ENCODE results near the gene TNS3. TPM values are rescaled to one million over a fixed set of nuclear protein-coding genes. Genes with fewer than 3 reads are reported as not detected.
"Not testable (repeated sequence)": the region's sequence is repeated elsewhere in the genome, so short reads cannot be mapped to it uniquely, and the experiment has no call there.

TNS3 gene
- total and polyA plus RNA-seq, 7 donors, result 17.4 to 43.8 (median 28.8) TPM

GRCh38 chr7:47586925-47587324 lies 5.0 kb upstream of the TNS3 start:
- no peak for TF ChIP-seq CTCF (IDR thresholded peaks at IDR 0.05)
- no peak for TF ChIP-seq POLR2A (IDR thresholded peaks at IDR 0.05)
- TF ChIP-seq POLR2AphosphoS5 (IDR thresholded peaks at IDR 0.05), result no peak
- no peak for TF ChIP-seq EP300 (IDR thresholded peaks at IDR 0.05)
- no peaks in the 10 kb centered on the region for H3K9me3 ChIP-seq
- H3K4me1 ChIP-seq, result peaks cover 0 to 26% (median 14%) of the 10 kb centered on the region in 4 donors
- no peaks in the 10 kb centered on the region for H3K36me3 ChIP-seq
- no peak overlapping the region for H3K4me3 ChIP-seq
- intact Hi-C loops (cut with DNase I), result no loop called here
- no peaks in the 10 kb centered on the region for H3K27me3 ChIP-seq
- 57 to 70% methylated on average over 3 of the region's 3 CpGs for WGBS, 2 donors
- DNase-seq, result no peak
- no peak overlapping the region for H3K27ac ChIP-seq

DNA sequence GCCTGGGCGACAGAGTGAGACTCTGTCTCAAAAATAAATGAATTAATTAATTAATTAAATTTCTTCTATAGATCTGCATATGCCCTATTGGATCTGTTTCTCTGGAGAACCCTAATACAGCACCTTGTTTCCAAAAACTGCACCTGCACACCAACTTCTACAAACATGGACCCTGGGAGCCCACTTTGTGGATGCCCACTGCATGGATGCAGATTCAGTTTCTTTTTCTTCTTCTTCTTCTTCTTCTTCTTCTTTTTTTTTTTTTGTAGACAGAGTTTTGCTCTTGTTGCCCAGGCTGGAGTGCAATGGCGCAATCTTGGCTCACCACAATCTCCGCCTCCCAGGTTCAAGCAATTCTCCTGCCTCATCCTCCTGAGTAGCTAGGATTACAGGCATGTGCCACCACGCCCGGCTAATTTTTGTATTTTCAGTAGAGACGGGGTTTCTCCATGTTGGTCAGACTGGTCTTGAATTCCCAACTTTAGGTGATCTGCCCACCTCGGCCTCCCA lies 4.3 kb upstream of the TNS3 start:
- H3K27ac ChIP-seq; DNase-seq; intact Hi-C loops (cut with DNase I); H3K36me3 ChIP-seq; H3K27me3 ChIP-seq; H3K4me3 ChIP-seq; H3K9me3 ChIP-seq: not testable (repeated sequence)
- H3K4me1 ChIP-seq, result peaks cover 0 to 19% (median 9%) of the 10 kb centered on the region in 4 donors
- WGBS, 2 donors, result 91 to 94% methylated on average over 7 of the region's 7 CpGs

DNA sequence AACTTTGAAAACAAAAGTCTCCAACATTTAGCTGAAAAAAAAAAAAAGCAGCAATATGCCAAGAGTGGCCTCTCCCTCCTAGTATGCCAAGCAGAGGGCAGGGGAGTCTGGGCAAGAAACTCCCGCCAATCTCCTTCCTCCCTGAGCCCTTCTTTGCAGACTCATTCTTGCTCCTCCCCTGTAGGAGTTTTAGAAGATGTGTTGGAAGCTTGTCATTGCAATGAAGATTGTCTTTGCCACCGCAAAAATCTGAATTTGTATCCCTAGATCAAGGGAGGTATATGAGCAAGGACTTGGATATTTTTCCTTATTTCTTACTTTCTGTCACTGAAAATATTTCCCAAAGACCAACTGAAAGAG lies 2.6 kb upstream of the TNS3 start:
- no peaks in the 10 kb centered on the region for H3K27me3 ChIP-seq
- intact Hi-C loops (cut with DNase I), result loop anchor here (5.0 kb wide), 2 partner anchors 87 to 132 kb away; no protein-coding TSS in a partner anchor
- peaks cover 0 to 30% (median 20%) of the 10 kb centered on the region in 4 donors for H3K4me1 ChIP-seq
- WGBS, 2 donors, result 80 to 88% methylated on average over 2 of the region's 2 CpGs
- H3K9me3 ChIP-seq, result no peaks in the 10 kb centered on the region
- TF ChIP-seq CTCF (IDR thresholded peaks at IDR 0.05), result no peak
- TF ChIP-seq EP300 (IDR thresholded peaks at IDR 0.05), result no peak
- no peak for TF ChIP-seq POLR2A (IDR thresholded peaks at IDR 0.05)
- no peak for TF ChIP-seq POLR2AphosphoS5 (IDR thresholded peaks at IDR 0.05)
- DNase-seq, result no peak
- no peaks in the 10 kb centered on the region for H3K36me3 ChIP-seq
- H3K4me3 ChIP-seq, result no peak overlapping the region
- no peak overlapping the region for H3K27ac ChIP-seq

- H3K36me3 ChIP-seq, result no peaks in the 10 kb centered on the region
- H3K4me1 ChIP-seq, result peaks cover 0 to 35% (median 26%) of the 10 kb centered on the region in 4 donors
- no peak overlapping the region for H3K27ac ChIP-seq
- DNase-seq, result no peak
- TF ChIP-seq EP300 (IDR thresholded peaks at IDR 0.05), result no peak
- TF ChIP-seq POLR2A (IDR thresholded peaks at IDR 0.05), result no peak
- no peak for TF ChIP-seq POLR2AphosphoS5 (IDR thresholded peaks at IDR 0.05)
- intact Hi-C loops (cut with DNase I), result loop anchor here (5.0 kb wide), 2 partner anchors 87 to 132 kb away; no protein-coding TSS in a partner anchor
- H3K4me3 ChIP-seq, result no peak overlapping the region
- H3K27me3 ChIP-seq, result no peaks in the 10 kb centered on the region
- H3K9me3 ChIP-seq, result no peaks in the 10 kb centered on the region
- 70 to 80% methylated on average over 11 of the region's 11 CpGs for WGBS, 2 donors
Measured at GRCh38 chr7:47583739-47584535, 2.0 kb upstream of the TNS3 start.

GRCh38 chr7:47582764-47583738 lies 1.1 kb upstream of the TNS3 start:
- peak overlapping the region in 2 of 4 donors; percentile 74 to 83 for H3K4me3 ChIP-seq

More at GRCh38 chr7:47582764-47583738, 1.1 kb upstream of the TNS3 start:
- Histone ChIP-seq H3K36me3 (no peaks in the 10 kb centered on the region), H3K9me3 (no peaks in the 10 kb centered on the region), H3K27me3 (no peaks in the 10 kb centered on the region), H3K4me1 (peaks cover 0 to 44% (median 34%) of the 10 kb centered on the region in 4 donors), H3K27ac (peak overlapping the region in 2 of 4 donors; percentile 35 to 87)
- WGBS, 2 donors, result 78 to 81% methylated on average over 15 of the region's 15 CpGs
- TF ChIP-seq EP300 (IDR thresholded peaks at IDR 0.05), result no peak
- no peak for TF ChIP-seq POLR2AphosphoS5 (IDR thresholded peaks at IDR 0.05)
- TF ChIP-seq CTCF (IDR thresholded peaks at IDR 0.05), result no peak
- no peak for TF ChIP-seq POLR2A (IDR thresholded peaks at IDR 0.05)
- intact Hi-C loops (cut with DNase I), result loop anchor here (5.0 kb wide), 2 partner anchors 86 to 131 kb away; no protein-coding TSS in a partner anchor
- peak; percentile 83 for DNase-seq
